Measurements from ENCODE around the gene BATF2. TPM values are rescaled to one million over a fixed set of nuclear protein-coding genes. Genes with fewer than 3 reads are reported as not detected.

BATF2 gene
- total RNA-seq, 4 donors from 2014 or later = 1.5 to 3.4 (median 1.6) TPM

Small RNA genes within 50 kb of the gene (small RNA-seq; reads per million reads assigned to genes)
- gene MIR6879 = 0 to 0.37 (median 0.09) reads per million in 4 donors
- 0 reads per million in 4 donors for gene SNX15

Other genes starting within 250 kb of the BATF2 start
- 10 to 100 TPM; 10.5 to 55.2 (median 32.8) TPM for gene PYGM, start 237.0 kb downstream of the BATF2 start, total RNA-seq
- 100 to 1,000 TPM; 187 to 314 (median 253) TPM for gene SF1, start 218.4 kb downstream of the BATF2 start, total RNA-seq
- gene MAP4K2, start 193.8 kb downstream of the BATF2 start, total RNA-seq = 10 to 100 TPM; 17.6 to 24.0 (median 19.6) TPM
- gene MEN1, start 186.4 kb downstream of the BATF2 start, total RNA-seq = 10 to 100 TPM in 2 of 4 donors, 1 to 10 TPM in 2; 7.1 to 20.9 (median 11.6) TPM
- under 1 TPM; 0.08 to 0.94 (median 0.22) TPM for gene CDC42BPG, start 152.3 kb downstream of the BATF2 start, total RNA-seq
- gene EHD1, start 118.3 kb downstream of the BATF2 start, total RNA-seq = 100 to 1,000 TPM in 2 of 4 donors, 10 to 100 TPM in 2; 92.1 to 188 (median 101) TPM
- 10 to 100 TPM; 18.8 to 27.2 (median 26.3) TPM for gene ATG2A, start 79.8 kb downstream of the BATF2 start, total RNA-seq
- 10 to 100 TPM; 20.3 to 41.2 (median 27.0) TPM for gene PPP2R5B, start 72.3 kb downstream of the BATF2 start, total RNA-seq
- gene GPHA2, start 61.1 kb downstream of the BATF2 start, total RNA-seq = not detected
- not detected for gene MAJIN, start 24.9 kb downstream of the BATF2 start, total RNA-seq
- 100 to 1,000 TPM; 158 to 220 (median 179) TPM for gene ARL2, start 17.2 kb upstream of the BATF2 start, total RNA-seq
- 10 to 100 TPM; 23.6 to 42.5 (median 30.1) TPM for gene SNX15, start 30.5 kb upstream of the BATF2 start, total RNA-seq
- gene SAC3D1, start 44.2 kb upstream of the BATF2 start, total RNA-seq = 10 to 100 TPM in 3 of 4 donors, 1 to 10 TPM in 1; 4.7 to 13.6 (median 12.7) TPM
- 10 to 100 TPM; 21.8 to 38.5 (median 29.0) TPM for gene NAALADL1, start 61.6 kb upstream of the BATF2 start, total RNA-seq
- 1 to 10 TPM in 2 of 4 donors, under 1 TPM in 2; 0.78 to 1.7 (median 0.99) TPM for gene CDCA5, start 87.1 kb upstream of the BATF2 start, total RNA-seq
- 10 to 100 TPM; 26.3 to 43.9 (median 33.3) TPM for gene ZFPL1, start 87.3 kb upstream of the BATF2 start, total RNA-seq
- gene VPS51, start 99.2 kb upstream of the BATF2 start, total RNA-seq = 100 to 1,000 TPM; 374 to 526 (median 407) TPM
- 10 to 100 TPM in 3 of 4 donors, 1 to 10 TPM in 1; 7.1 to 25.2 (median 18.3) TPM for gene TM7SF2, start 114.9 kb upstream of the BATF2 start, total RNA-seq
- 10 to 100 TPM; 13.6 to 19.1 (median 15.4) TPM for gene ZNHIT2, start 120.7 kb upstream of the BATF2 start, total RNA-seq
- gene FAU, start 125.2 kb upstream of the BATF2 start, total RNA-seq = 100 to 1,000 TPM; 464 to 971 (median 566) TPM
- 100 to 1,000 TPM in 1 of 4 donors, 10 to 100 TPM in 3; 83.9 to 114 (median 94.1) TPM for gene MRPL49, start 125.3 kb upstream of the BATF2 start, total RNA-seq
- 10 to 100 TPM; 19.0 to 38.7 (median 26.0) TPM for gene SYVN1, start 137.5 kb upstream of the BATF2 start, total RNA-seq
- not detected for gene SPDYC, start 173.3 kb upstream of the BATF2 start, total RNA-seq
- 100 to 1,000 TPM; 100 to 196 (median 156) TPM for gene CAPN1, start 185.0 kb upstream of the BATF2 start, total RNA-seq